T-helper 2 cell treated with Interferon-gamma antibody and Interleukin-4, amounts not matched to agents 5 μg/mL and 100 μg/mL, for 36 hours (primary cell): ENCODE measurements around the gene EYS.

Experiments
- DNase-seq: peaks from one replicate; pipeline ENCODE4 v3.0.0; 2021; ENCODE audit warnings: low spot score
- H3K27ac Mint-ChIP-seq: one replicate; pipeline ENCODE4 v1.8.0; 2021; ENCODE audit warnings: mild to moderate bottlenecking, mixed read lengths
- H3K27me3 Mint-ChIP-seq: one replicate; pipeline ENCODE4 v1.8.0; 2021; ENCODE audit warnings: low read depth, mixed read lengths
- H3K36me3 Mint-ChIP-seq: one replicate; pipeline ENCODE4 v1.8.0; 2021; ENCODE audit warnings: low read depth, mixed read lengths
- H3K4me1 Mint-ChIP-seq: one replicate; pipeline ENCODE4 v1.8.0; 2021; ENCODE audit warnings: low read depth, mixed read lengths
- H3K4me3 Mint-ChIP-seq: one replicate; pipeline ENCODE4 v1.8.0; 2022; ENCODE audit warnings: mild to moderate bottlenecking, moderate library complexity, mixed read lengths
- H3K9me3 Mint-ChIP-seq: one replicate; pipeline ENCODE4 v1.8.0; 2021; ENCODE audit warnings: mixed read lengths

The EYS gene

GRCh38 chr6:64146094-64146493, 1560.9 kb downstream of the EYS start:
- Mint-ChIP-seq H3K27me3 (no peaks in the 10 kb centered on the region), H3K4me1 (no peaks in the 10 kb centered on the region), H3K9me3 (peaks cover 7% of the 10 kb centered on the region), H3K4me3 (no peak overlapping the region), H3K36me3 (no peaks in the 10 kb centered on the region), H3K27ac (no peak overlapping the region)
- no peak for DNase-seq

GRCh38 chr6:64145658-64146057, 1561.4 kb downstream of the EYS start:
- no peaks in the 10 kb centered on the region for H3K36me3 Mint-ChIP-seq
- H3K4me1 Mint-ChIP-seq, result no peaks in the 10 kb centered on the region
- peaks cover 7% of the 10 kb centered on the region for H3K9me3 Mint-ChIP-seq
- H3K27me3 Mint-ChIP-seq, result no peaks in the 10 kb centered on the region
- DNase-seq, result no peak
- no peak overlapping the region for H3K27ac Mint-ChIP-seq
- H3K4me3 Mint-ChIP-seq, result no peak overlapping the region

GRCh38 chr6:64143101-64143500, 1563.9 kb downstream of the EYS start:
- no peaks in the 10 kb centered on the region for H3K4me1 Mint-ChIP-seq
- no peak overlapping the region for H3K27ac Mint-ChIP-seq
- H3K27me3 Mint-ChIP-seq, result no peaks in the 10 kb centered on the region
- H3K9me3 Mint-ChIP-seq, result peaks cover 10% of the 10 kb centered on the region
- DNase-seq, result no peak
- H3K36me3 Mint-ChIP-seq, result no peaks in the 10 kb centered on the region
- no peak overlapping the region for H3K4me3 Mint-ChIP-seq

DNA sequence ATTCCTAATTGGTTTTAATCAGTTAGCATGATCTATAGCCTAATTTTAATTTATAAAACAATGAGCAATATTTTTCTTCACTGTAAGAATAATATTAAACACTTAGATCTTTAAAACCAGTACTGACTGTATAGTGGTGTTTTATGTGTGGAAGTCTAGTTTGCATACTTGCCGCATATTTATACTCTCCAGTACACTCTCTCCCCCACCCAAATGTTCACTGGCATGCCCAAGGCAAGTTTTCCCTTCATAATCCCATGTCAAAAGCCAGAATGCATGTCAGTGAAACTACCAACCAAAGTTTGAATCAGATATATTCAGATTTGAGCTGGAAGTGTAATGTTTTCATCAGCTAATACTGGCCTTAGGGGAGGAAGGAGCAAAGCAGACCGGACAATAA, 1565.3 kb downstream of the EYS start:
- Mint-ChIP-seq H3K27ac (no peak overlapping the region), H3K4me3 (no peak overlapping the region), H3K4me1 (no peaks in the 10 kb centered on the region), H3K9me3 (peaks cover 13% of the 10 kb centered on the region), H3K36me3 (no peaks in the 10 kb centered on the region), H3K27me3 (no peaks in the 10 kb centered on the region)
- DNase-seq, result no peak

- Mint-ChIP-seq H3K36me3 (no peaks in the 10 kb centered on the region), H3K27me3 (no peaks in the 10 kb centered on the region), H3K27ac (no peak overlapping the region), H3K4me3 (no peak overlapping the region), H3K9me3 (peaks cover 16% of the 10 kb centered on the region), H3K4me1 (no peaks in the 10 kb centered on the region)
- DNase-seq, result no peak
Observed at GRCh38 chr6:64128301-64129024, 1578.6 kb downstream of the EYS start.

- Mint-ChIP-seq H3K9me3 (peaks cover 17% of the 10 kb centered on the region), H3K4me1 (no peaks in the 10 kb centered on the region), H3K36me3 (no peaks in the 10 kb centered on the region), H3K27me3 (no peaks in the 10 kb centered on the region), H3K4me3 (no peak overlapping the region), H3K27ac (no peak overlapping the region)
- no peak for DNase-seq
Observed at GRCh38 chr6:64123761-64124633, 1583.0 kb downstream of the EYS start.

DNA sequence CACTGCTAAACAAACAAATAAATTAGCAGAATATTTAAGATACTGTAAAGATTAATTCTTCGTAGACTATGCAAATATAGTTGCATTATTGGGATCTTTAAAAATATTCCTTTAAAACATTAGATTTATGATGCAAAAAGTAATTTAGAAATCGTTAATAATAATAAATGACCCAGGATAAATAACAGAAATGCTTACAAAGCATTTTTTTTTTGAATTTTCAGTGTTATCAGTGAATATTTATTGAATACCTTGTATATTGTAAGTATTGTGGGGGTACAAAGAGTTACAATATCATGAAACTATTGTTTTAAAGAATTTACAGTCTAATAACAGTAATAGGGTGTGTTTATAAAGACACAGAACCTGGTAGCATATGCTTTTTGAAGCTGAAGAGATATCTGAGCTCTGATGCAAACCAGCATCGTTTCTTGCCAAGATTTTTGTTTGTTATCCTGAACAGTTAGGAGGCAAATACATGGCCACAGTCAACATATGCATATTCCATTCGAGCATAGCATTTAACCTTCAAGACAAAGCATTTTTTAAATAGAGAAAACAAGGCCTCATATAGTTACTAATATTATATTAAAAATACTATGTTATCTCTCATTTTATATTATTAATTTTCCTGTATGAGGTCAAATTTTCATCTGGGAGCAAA, 1584.2 kb downstream of the EYS start:
- Mint-ChIP-seq H3K36me3 (no peaks in the 10 kb centered on the region), H3K27ac (no peak overlapping the region), H3K4me1 (no peaks in the 10 kb centered on the region), H3K27me3 (no peaks in the 10 kb centered on the region), H3K4me3 (no peak overlapping the region), H3K9me3 (peaks cover 12% of the 10 kb centered on the region)
- no peak for DNase-seq

GRCh38 chr6:64121011-64121565, 1585.9 kb downstream of the EYS start:
- H3K27me3 Mint-ChIP-seq, result no peaks in the 10 kb centered on the region
- DNase-seq, result no peak
- H3K27ac Mint-ChIP-seq, result no peak overlapping the region
- H3K4me1 Mint-ChIP-seq, result no peaks in the 10 kb centered on the region
- H3K36me3 Mint-ChIP-seq, result no peaks in the 10 kb centered on the region
- H3K9me3 Mint-ChIP-seq, result peaks cover 25% of the 10 kb centered on the region
- no peak overlapping the region for H3K4me3 Mint-ChIP-seq

GRCh38 chr6:64113704-64114103, 1593.3 kb downstream of the EYS start:
- DNase-seq, result no peak
- peaks cover 19% of the 10 kb centered on the region for H3K9me3 Mint-ChIP-seq
- no peaks in the 10 kb centered on the region for H3K4me1 Mint-ChIP-seq
- H3K27me3 Mint-ChIP-seq, result no peaks in the 10 kb centered on the region
- H3K4me3 Mint-ChIP-seq, result no peak overlapping the region
- no peaks in the 10 kb centered on the region for H3K36me3 Mint-ChIP-seq
- H3K27ac Mint-ChIP-seq, result no peak overlapping the region

- Mint-ChIP-seq H3K9me3 (peaks cover 12% of the 10 kb centered on the region), H3K36me3 (no peaks in the 10 kb centered on the region), H3K27me3 (no peaks in the 10 kb centered on the region), H3K4me1 (no peaks in the 10 kb centered on the region), H3K27ac (no peak overlapping the region), H3K4me3 (no peak overlapping the region)
- no peak for DNase-seq
Observed at GRCh38 chr6:64104051-64104450, 1603.0 kb downstream of the EYS start.

DNA sequence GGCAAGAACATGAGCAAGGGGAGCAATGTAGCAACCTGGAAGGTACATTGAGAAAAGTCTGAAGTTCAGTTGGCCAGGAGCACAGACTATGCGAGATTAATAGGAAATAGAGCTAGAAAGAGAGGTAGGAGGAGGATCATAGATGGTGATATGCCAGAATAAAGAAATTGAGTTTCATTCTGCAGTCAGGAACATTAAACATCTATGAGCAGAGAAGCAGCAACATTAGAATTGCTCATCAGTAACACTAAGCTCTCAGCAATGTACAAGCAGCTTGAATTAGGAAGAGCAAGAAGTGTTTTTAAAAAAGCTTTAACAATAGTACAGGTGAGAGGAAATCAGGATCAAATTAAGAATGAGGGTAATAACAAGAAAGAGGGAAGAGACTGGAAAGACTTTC, 1603.5 kb downstream of the EYS start:
- peaks cover 12% of the 10 kb centered on the region for H3K9me3 Mint-ChIP-seq
- H3K4me3 Mint-ChIP-seq, result no peak overlapping the region
- H3K36me3 Mint-ChIP-seq, result no peaks in the 10 kb centered on the region
- no peak overlapping the region for H3K27ac Mint-ChIP-seq
- DNase-seq, result no peak
- H3K4me1 Mint-ChIP-seq, result no peaks in the 10 kb centered on the region
- H3K27me3 Mint-ChIP-seq, result no peaks in the 10 kb centered on the region

GRCh38 chr6:64100702-64101303, 1606.2 kb downstream of the EYS start:
- Mint-ChIP-seq H3K4me3 (no peak overlapping the region), H3K27me3 (no peaks in the 10 kb centered on the region), H3K27ac (no peak overlapping the region), H3K9me3 (peaks cover 17% of the 10 kb centered on the region), H3K36me3 (no peaks in the 10 kb centered on the region), H3K4me1 (no peaks in the 10 kb centered on the region)
- no peak for DNase-seq

DNA sequence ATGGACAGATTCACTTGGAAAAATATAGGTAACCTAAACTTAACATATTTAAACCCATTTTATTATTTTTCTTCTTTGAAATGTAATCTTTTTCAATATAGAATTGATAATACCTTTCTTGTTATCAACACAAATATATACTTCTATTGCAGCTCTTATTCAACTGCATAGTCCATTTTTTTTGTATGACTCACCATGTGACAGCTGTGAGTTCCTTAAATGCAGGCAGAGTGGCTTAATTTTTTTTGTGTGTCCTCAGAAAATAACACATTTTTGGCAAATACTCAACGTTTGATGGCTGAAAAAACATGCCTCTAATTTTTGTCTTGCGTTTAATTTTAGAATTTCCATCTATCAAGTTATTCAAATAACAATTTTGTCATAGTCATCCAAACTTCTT, 1616.7 kb downstream of the EYS start:
- no peaks in the 10 kb centered on the region for H3K27me3 Mint-ChIP-seq
- no peaks in the 10 kb centered on the region for H3K36me3 Mint-ChIP-seq
- H3K4me3 Mint-ChIP-seq, result no peak overlapping the region
- H3K9me3 Mint-ChIP-seq, result peaks cover 13% of the 10 kb centered on the region
- H3K27ac Mint-ChIP-seq, result no peak overlapping the region
- H3K4me1 Mint-ChIP-seq, result no peaks in the 10 kb centered on the region
- no peak for DNase-seq
